Karpas-422 (cell line): Measurements from ENCODE around the gene TTLL5. TPM values are rescaled to one million over a fixed set of nuclear protein-coding genes. Genes with fewer than 3 reads are reported as not detected.

Experiments used
- DNase-seq: peaks from one replicate; pipeline ENCODE4 v3.0.0-alpha.2; 2015
- H2AFZ ChIP-seq: fragments of 200-600 bp; sonication (generic); 2 replicates; pipeline ENCODE4 v1.6.1; 2014; ENCODE audit warnings: antibody characterized with exemption, low read length, mixed read lengths
- H3K27ac ChIP-seq: fragments of 200-600 bp; sonication (generic); 2 replicates; pipeline ENCODE4 v1.5.1; 2014; ENCODE audit warnings: mild to moderate bottlenecking, low read length, moderate library complexity
- H3K27me3 ChIP-seq: fragments of 200-600 bp; sonication (generic); 2 replicates; pipeline ENCODE4 v1.6.1; 2014; ENCODE audit warnings: low read length, mixed read lengths
- H3K36me3 ChIP-seq: fragments of 200-600 bp; sonication (generic); 2 replicates; pipeline ENCODE4 v1.6.1; 2014; ENCODE audit warnings: low read length, mixed read lengths; ENCODE audit not compliant: insufficient read depth
- H3K4me1 ChIP-seq: fragments of 200-600 bp; sonication (generic); 2 replicates; pipeline ENCODE4 v1.6.1; 2014; ENCODE audit warnings: mild to moderate bottlenecking, low read length, mixed read lengths
- H3K4me2 ChIP-seq: fragments of 200-600 bp; sonication (generic); 2 replicates; pipeline ENCODE4 v1.6.1; 2014; ENCODE audit warnings: low read length, low read depth, mild to moderate bottlenecking; ENCODE audit not compliant: poor library complexity, severe bottlenecking
- H3K4me3 ChIP-seq: fragments of 200-600 bp; sonication (generic); 2 replicates; pipeline ENCODE4 v1.5.1; 2014; ENCODE audit warnings: mild to moderate bottlenecking, antibody characterized with exemption, low read length, mixed read lengths
- H3K79me2 ChIP-seq: fragments of 200-600 bp; sonication (generic); 2 replicates; pipeline ENCODE4 v1.6.1; 2014; ENCODE audit warnings: mild to moderate bottlenecking, low read length, mixed read lengths
- H3K9ac ChIP-seq: fragments of 200-600 bp; sonication (generic); 2 replicates; pipeline ENCODE4 v1.6.0; 2014; ENCODE audit warnings: low read length
- H3K9me2 ChIP-seq: fragments of 200-600 bp; sonication (generic), shearing (Covaris generic); replicated peaks from 2 replicates; pipeline ENCODE4 v1.6.0; 2014; ENCODE audit warnings: mild to moderate bottlenecking, low read length, moderate library complexity; ENCODE audit not compliant: insufficient read depth
- H3K9me3 ChIP-seq: fragments of 300-700, 200-600 bp; sonication (generic); 2 replicates; pipeline ENCODE4 v1.6.1; 2014; ENCODE audit warnings: low read length, mixed read lengths
- H4K20me1 ChIP-seq: fragments of 200-600 bp; sonication (generic); 2 replicates; pipeline ENCODE4 v1.6.1; 2014; ENCODE audit warnings: mild to moderate bottlenecking, antibody characterized with exemption, low read length, low read depth; ENCODE audit not compliant: insufficient read depth
- total RNA-seq: library from RNA; depleted of rRNA; stranded (reverse); fragments of >200 nt; shearing (Covaris generic); gene quantifications from 2 replicates; pipeline ENCODE4 v1.2.3, GENCODE V29; 2014; ENCODE audit warnings: low replicate concordance

TTLL5 gene
- total RNA-seq, 1 experiment from 2014 or later, result 53.7 TPM

DNA sequence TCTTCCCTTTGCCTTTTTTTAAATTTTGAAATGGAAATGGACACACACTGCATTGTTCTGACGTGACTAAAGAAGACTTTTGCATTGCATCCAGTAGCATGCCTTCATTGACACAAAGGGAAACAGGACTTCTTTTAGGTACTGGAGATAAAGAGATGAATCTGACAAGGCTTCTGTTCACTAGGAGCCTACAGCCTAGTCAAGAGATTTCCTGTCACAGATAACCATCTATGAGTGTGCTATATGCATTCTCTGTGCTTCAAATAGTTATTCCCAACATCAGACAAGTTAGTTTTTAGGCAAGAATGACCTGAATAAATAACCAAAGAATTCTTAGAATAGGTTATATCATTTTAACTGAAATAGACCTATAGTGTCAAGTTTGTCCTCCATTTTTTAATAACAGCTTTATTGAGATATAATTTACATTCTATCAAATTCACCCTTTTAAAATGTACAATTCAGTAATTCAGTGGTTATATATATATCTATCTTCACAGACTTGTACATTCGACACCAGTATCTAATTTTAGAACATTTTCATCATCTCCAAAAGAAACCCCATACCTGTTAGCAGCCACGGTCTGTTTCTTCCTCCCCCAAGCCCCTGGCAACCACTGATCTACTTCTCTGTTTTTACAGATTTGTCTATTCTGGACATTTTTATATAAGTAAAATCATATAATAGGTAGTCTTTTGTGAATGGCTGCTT lies 122.7 kb downstream of the TTLL5 start:
- Histone ChIP-seq H3K9me2 (no peaks in the 10 kb centered on the region), H3K9me3 (peaks cover 3% of the 10 kb centered on the region; the same call in 1 of the 2 replicates), H4K20me1 (no peaks in the 10 kb centered on the region), H2AFZ (no peak overlapping the region), H3K79me2 (no peaks in the 10 kb centered on the region), H3K4me1 (no peaks in the 10 kb centered on the region), H3K27ac (no peak overlapping the region), H3K27me3 (no peaks in the 10 kb centered on the region), H3K4me2 (no peak overlapping the region), H3K4me3 (no peak overlapping the region), H3K9ac (no peak overlapping the region), H3K36me3 (peaks cover 29% of the 10 kb centered on the region)
- DNase-seq, result no peak

DNA sequence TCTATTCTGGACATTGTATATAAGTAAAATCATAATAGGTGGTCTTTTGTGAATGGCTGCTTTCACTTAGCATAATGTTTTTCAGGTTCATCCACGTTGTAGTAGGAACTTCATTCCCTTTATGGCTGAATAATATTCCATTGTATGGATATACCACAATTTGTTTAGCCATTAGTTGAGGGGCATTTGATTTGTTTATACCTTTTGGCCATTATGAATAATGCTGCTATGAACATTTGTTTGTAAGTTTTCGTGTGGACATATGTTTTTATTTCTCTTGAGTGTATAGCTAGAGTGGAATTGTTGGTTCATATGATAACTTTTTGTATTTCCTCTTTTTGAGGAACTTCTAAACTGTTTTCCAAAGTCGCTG lies 123.3 kb downstream of the TTLL5 start:
- Histone ChIP-seq H3K9me3 (peaks cover 3% of the 10 kb centered on the region; the same call in 1 of the 2 replicates), H3K4me3 (no peak overlapping the region), H3K36me3 (peaks cover 29% of the 10 kb centered on the region), H3K4me2 (no peak overlapping the region), H3K79me2 (no peaks in the 10 kb centered on the region), H3K27ac (no peak overlapping the region), H3K9ac (no peak overlapping the region), H3K4me1 (no peaks in the 10 kb centered on the region), H2AFZ (no peak overlapping the region), H3K9me2 (no peaks in the 10 kb centered on the region), H4K20me1 (no peaks in the 10 kb centered on the region), H3K27me3 (no peaks in the 10 kb centered on the region)
- DNase-seq, result no peak

DNA sequence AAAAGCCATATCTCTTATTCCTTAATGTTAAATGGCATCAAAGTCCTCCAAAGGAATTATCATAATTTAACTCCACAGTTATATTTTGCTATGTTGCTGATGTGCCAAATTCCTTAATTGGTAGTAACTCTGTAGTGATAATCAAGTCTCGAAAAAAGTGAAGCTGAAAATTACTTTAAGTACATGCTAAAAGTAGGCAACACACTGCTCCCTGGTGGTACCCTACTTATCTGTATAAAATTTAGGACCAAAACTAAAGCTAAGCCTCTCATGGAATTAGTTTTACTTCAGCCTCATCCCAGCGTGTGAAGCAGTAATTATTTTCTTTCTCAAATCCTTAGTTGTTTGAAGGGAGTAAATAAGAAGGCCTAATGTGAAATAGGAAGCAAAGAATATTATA lies 132.8 kb downstream of the TTLL5 start:
- Histone ChIP-seq H3K4me1 (no peaks in the 10 kb centered on the region), H3K9ac (no peak overlapping the region), H2AFZ (no peak overlapping the region), H3K79me2 (no peaks in the 10 kb centered on the region), H3K9me2 (no peaks in the 10 kb centered on the region), H3K27ac (no peak overlapping the region), H3K9me3 (0 out of 2 replicates have a peak, but pooled peaks cover 6% of the 10 kb centered on the region), H3K27me3 (no peaks in the 10 kb centered on the region), H3K36me3 (peaks cover 22% of the 10 kb centered on the region), H3K4me3 (no peak overlapping the region), H4K20me1 (no peaks in the 10 kb centered on the region), H3K4me2 (no peak overlapping the region)
- DNase-seq, result no peak

DNA sequence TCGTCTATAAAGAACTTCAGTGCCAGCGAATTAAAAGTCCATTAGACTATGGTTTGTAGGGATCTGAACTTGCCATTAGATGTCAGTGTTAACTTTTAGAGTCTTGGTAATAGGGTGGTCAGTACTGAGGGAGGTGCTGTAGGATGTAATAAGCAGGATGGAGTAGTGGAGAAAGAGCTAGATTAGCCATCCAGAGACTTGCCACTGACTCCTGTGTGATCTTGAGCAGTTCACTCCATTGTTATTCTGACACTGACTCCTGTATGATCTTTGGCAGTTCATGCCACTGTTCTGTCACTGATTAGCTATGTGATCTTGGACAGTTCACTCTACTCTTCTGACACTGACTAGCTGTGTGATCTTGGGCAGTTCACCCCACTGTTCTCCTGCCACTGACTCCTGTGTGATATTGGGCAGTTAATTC lies 133.6 kb downstream of the TTLL5 start:
- Histone ChIP-seq H3K9ac (no peak overlapping the region), H3K4me3 (no peak overlapping the region), H2AFZ (no peak overlapping the region), H4K20me1 (no peaks in the 10 kb centered on the region), H3K27ac (no peak overlapping the region), H3K36me3 (peaks cover 26% of the 10 kb centered on the region), H3K79me2 (no peaks in the 10 kb centered on the region), H3K9me3 (peaks cover 11% of the 10 kb centered on the region; the same call in 1 of the 2 replicates), H3K4me2 (no peak overlapping the region), H3K9me2 (no peaks in the 10 kb centered on the region), H3K4me1 (no peaks in the 10 kb centered on the region), H3K27me3 (no peaks in the 10 kb centered on the region)
- DNase-seq, result no peak

GRCh38 chr14:75800792-75801191 lies 139.7 kb downstream of the TTLL5 start:
- H3K9ac ChIP-seq, result no peak overlapping the region
- no peak overlapping the region for H3K4me3 ChIP-seq
- H3K9me3 ChIP-seq, result peaks cover 17% of the 10 kb centered on the region
- H4K20me1 ChIP-seq, result no peaks in the 10 kb centered on the region
- no peak overlapping the region for H3K27ac ChIP-seq
- no peak for DNase-seq
- H3K4me1 ChIP-seq, result peaks cover 7% of the 10 kb centered on the region
- H3K36me3 ChIP-seq, result peaks cover 32% of the 10 kb centered on the region
- H3K9me2 ChIP-seq, result no peaks in the 10 kb centered on the region
- no peak overlapping the region for H3K4me2 ChIP-seq
- no peaks in the 10 kb centered on the region for H3K27me3 ChIP-seq
- no peak overlapping the region for H2AFZ ChIP-seq
- H3K79me2 ChIP-seq, result no peaks in the 10 kb centered on the region

GRCh38 chr14:75802486-75802885 lies 141.4 kb downstream of the TTLL5 start:
- H3K4me2 ChIP-seq, result no peak overlapping the region
- peaks cover 11% of the 10 kb centered on the region for H3K4me1 ChIP-seq
- peaks cover 15% of the 10 kb centered on the region for H3K9me3 ChIP-seq
- no peak overlapping the region for H2AFZ ChIP-seq
- H3K79me2 ChIP-seq, result no peaks in the 10 kb centered on the region
- H3K9me2 ChIP-seq, result no peaks in the 10 kb centered on the region
- H3K27me3 ChIP-seq, result no peaks in the 10 kb centered on the region
- DNase-seq, result no peak
- no peak overlapping the region for H3K27ac ChIP-seq
- no peak overlapping the region for H3K4me3 ChIP-seq
- H3K36me3 ChIP-seq, result peaks cover 23% of the 10 kb centered on the region
- H4K20me1 ChIP-seq, result no peaks in the 10 kb centered on the region
- H3K9ac ChIP-seq, result no peak overlapping the region

DNA sequence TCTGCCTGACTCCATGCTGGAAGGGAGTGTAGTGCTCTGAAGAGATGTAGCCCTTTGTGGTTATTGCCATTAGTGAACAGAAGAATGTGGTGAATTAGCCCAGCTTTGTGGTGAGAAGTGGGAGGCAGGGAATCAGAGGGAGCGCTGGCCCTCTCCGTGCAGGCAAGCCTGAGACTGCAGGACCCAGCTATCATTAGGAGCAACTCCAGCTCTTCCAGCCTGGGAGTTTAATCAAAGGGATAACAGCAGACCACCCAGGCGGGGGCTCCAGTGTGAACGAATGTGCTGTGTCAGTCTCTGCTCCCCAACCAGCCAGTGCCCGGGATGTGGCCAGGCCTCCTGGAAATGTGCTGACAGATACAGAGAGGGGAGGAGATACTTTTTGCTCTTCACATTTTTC lies 142.7 kb downstream of the TTLL5 start:
- no peak overlapping the region for H2AFZ ChIP-seq
- H4K20me1 ChIP-seq, result no peaks in the 10 kb centered on the region
- H3K4me3 ChIP-seq, result no peak overlapping the region
- no peak overlapping the region for H3K9ac ChIP-seq
- H3K36me3 ChIP-seq, result peaks cover 13% of the 10 kb centered on the region
- peaks cover 11% of the 10 kb centered on the region for H3K9me3 ChIP-seq
- no peak overlapping the region for H3K27ac ChIP-seq
- no peaks in the 10 kb centered on the region for H3K27me3 ChIP-seq
- no peaks in the 10 kb centered on the region for H3K9me2 ChIP-seq
- no peak for DNase-seq
- no peak overlapping the region for H3K4me2 ChIP-seq
- no peaks in the 10 kb centered on the region for H3K79me2 ChIP-seq
- peaks cover 11% of the 10 kb centered on the region for H3K4me1 ChIP-seq

- H3K36me3 ChIP-seq, result peaks cover 8% of the 10 kb centered on the region
- H3K27ac ChIP-seq, result no peak overlapping the region
- H3K4me3 ChIP-seq, result no peak overlapping the region
- peaks cover 5% of the 10 kb centered on the region for H3K9me3 ChIP-seq
- no peak for DNase-seq
- H4K20me1 ChIP-seq, result no peaks in the 10 kb centered on the region
- peaks cover 11% of the 10 kb centered on the region for H3K4me1 ChIP-seq
- no peak overlapping the region for H3K9ac ChIP-seq
- no peak overlapping the region for H3K4me2 ChIP-seq
- H3K27me3 ChIP-seq, result no peaks in the 10 kb centered on the region
- no peaks in the 10 kb centered on the region for H3K79me2 ChIP-seq
- H3K9me2 ChIP-seq, result no peaks in the 10 kb centered on the region
- no peak overlapping the region for H2AFZ ChIP-seq
These were observed 143.7 kb downstream of the TTLL5 start for GRCh38 chr14:75804570-75805275.
